Measurements from ENCODE around the gene LRRC39. TPM values are rescaled to one million over a fixed set of nuclear protein-coding genes. Genes with fewer than 3 reads are reported as not detected.

The LRRC39 gene
- total RNA-seq, 1 donor from 2014 or later, result 1.2 TPM

GRCh38 chr1:100145116-100145515 is 32.9 kb downstream of the LRRC39 start:
- no peak for TF ChIP-seq CTCF (IDR thresholded peaks at IDR 0.05)
- TF ChIP-seq POLR2A (IDR thresholded peaks at IDR 0.05), result no peak
- no peak for TF ChIP-seq POLR2AphosphoS5 (IDR thresholded peaks at IDR 0.05; ENCODE audit: insufficient read depth in 1 of 2, low read depth in 1 of 2)
- Histone ChIP-seq H3K36me3 (peaks cover 0 to 77% of the 10 kb centered on the region in 2 donors), H3K27ac (no peak overlapping the region), H3K4me3 (no peak overlapping the region), H3K27me3 (no peaks in the 10 kb centered on the region), H3K4me1 (no peaks in the 10 kb centered on the region), H3K9me3 (no peaks in the 10 kb centered on the region)
- intact Hi-C loops (cut with DNase I), result no loop called here
- no peak for DNase-seq (ENCODE audit: extremely low spot score in 2 of 2)

- H3K27ac ChIP-seq, result no peak overlapping the region
- H3K27me3 ChIP-seq, result no peaks in the 10 kb centered on the region
- no peaks in the 10 kb centered on the region for H3K4me1 ChIP-seq
- intact Hi-C loops (cut with DNase I), result no loop called here
- peaks cover 0 to 96% of the 10 kb centered on the region in 2 donors for H3K36me3 ChIP-seq
- no peaks in the 10 kb centered on the region for H3K9me3 ChIP-seq
- no peak overlapping the region for H3K4me3 ChIP-seq
- TF ChIP-seq CTCF (IDR thresholded peaks at IDR 0.05), result no peak
- TF ChIP-seq POLR2A (IDR thresholded peaks at IDR 0.05), result no peak
- no peak for TF ChIP-seq POLR2AphosphoS5 (IDR thresholded peaks at IDR 0.05; ENCODE audit: insufficient read depth in 1 of 2, low read depth in 1 of 2)
- no peak for DNase-seq (ENCODE audit: extremely low spot score in 2 of 2)
These were observed 35.7 kb downstream of the LRRC39 start for GRCh38 chr1:100142343-100142742.

GRCh38 chr1:100141192-100141591 is 36.9 kb downstream of the LRRC39 start:
- intact Hi-C loops (cut with DNase I), result no loop called here
- DNase-seq (ENCODE audit: extremely low spot score in 2 of 2), result no peak
- no peak overlapping the region for H3K4me3 ChIP-seq
- peaks cover 1% of the 10 kb centered on the region for H3K4me1 ChIP-seq
- no peaks in the 10 kb centered on the region for H3K27me3 ChIP-seq
- TF ChIP-seq POLR2AphosphoS5 (IDR thresholded peaks at IDR 0.05; ENCODE audit: insufficient read depth in 1 of 2, low read depth in 1 of 2) (no peak), POLR2A (IDR thresholded peaks at IDR 0.05) (no peak), CTCF (IDR thresholded peaks at IDR 0.05) (no peak)
- H3K9me3 ChIP-seq, result no peaks in the 10 kb centered on the region
- H3K36me3 ChIP-seq, result peaks cover 0 to 92% of the 10 kb centered on the region in 2 donors
- H3K27ac ChIP-seq, result no peak overlapping the region

GRCh38 chr1:100137602-100138001 is 40.5 kb downstream of the LRRC39 start:
- no peak for DNase-seq (ENCODE audit: extremely low spot score in 2 of 2)
- no peak overlapping the region for H3K4me3 ChIP-seq
- TF ChIP-seq POLR2AphosphoS5 (IDR thresholded peaks at IDR 0.05; ENCODE audit: insufficient read depth in 1 of 2, low read depth in 1 of 2) (no peak), POLR2A (IDR thresholded peaks at IDR 0.05) (no peak), CTCF (IDR thresholded peaks at IDR 0.05) (no peak)
- peaks cover 0 to 58% of the 10 kb centered on the region in 2 donors for H3K36me3 ChIP-seq
- H3K4me1 ChIP-seq, result peaks cover 29% of the 10 kb centered on the region
- no peaks in the 10 kb centered on the region for H3K9me3 ChIP-seq
- H3K27me3 ChIP-seq, result no peaks in the 10 kb centered on the region
- no peak overlapping the region for H3K27ac ChIP-seq
- intact Hi-C loops (cut with DNase I), result loop anchor here (10.0 kb wide), 1 partner anchor 127 kb away; the partner anchor contains the start of gene RTCA

GRCh38 chr1:100134872-100135271 is 43.2 kb downstream of the LRRC39 start:
- Histone ChIP-seq H3K27me3 (no peaks in the 10 kb centered on the region), H3K4me1 (peaks cover 37% of the 10 kb centered on the region), H3K27ac (no peak overlapping the region), H3K36me3 (peaks cover 0 to 30% of the 10 kb centered on the region in 2 donors), H3K9me3 (no peaks in the 10 kb centered on the region), H3K4me3 (no peak overlapping the region)
- no peak for DNase-seq (ENCODE audit: extremely low spot score in 2 of 2)
- intact Hi-C loops (cut with DNase I), result loop anchor here (10.0 kb wide), 1 partner anchor 130 kb away; the partner anchor contains the start of gene RTCA
- TF ChIP-seq POLR2A (IDR thresholded peaks at IDR 0.05) (no peak), POLR2AphosphoS5 (IDR thresholded peaks at IDR 0.05; ENCODE audit: insufficient read depth in 1 of 2, low read depth in 1 of 2) (no peak), CTCF (IDR thresholded peaks at IDR 0.05) (no peak)
